H9 (cell line): Measurements from ENCODE around the gene HYDIN. TPM values are rescaled to one million over a fixed set of nuclear protein-coding genes. Genes with fewer than 3 reads are reported as not detected.
"Not testable (repeated sequence)": the region's sequence is repeated elsewhere in the genome, so short reads cannot be mapped to it uniquely, and the experiment has no call there.

ENCODE experiments used
- DNase-seq: peaks from one replicate; pipeline ENCODE4 v3.0.0-alpha.2; 2017
- H2AFZ ChIP-seq: one replicate; pipeline ENCODE4 v1.6.1; 2013; ENCODE audit warnings: mild to moderate bottlenecking, low read length, control low read depth, moderate library complexity
- H2AK5ac ChIP-seq: 2 replicates; pipeline ENCODE4 v1.6.1; 2013; ENCODE audit warnings: low read length, control low read depth, mixed read lengths; ENCODE audit not compliant: insufficient read length
- H2BK120ac ChIP-seq: one replicate; pipeline ENCODE4 v1.6.1; 2013; ENCODE audit warnings: low read depth, mild to moderate bottlenecking, low read length, control low read depth, inconsistent platforms; ENCODE audit not compliant: poor library complexity, severe bottlenecking
- H2BK12ac ChIP-seq: 2 replicates; pipeline ENCODE4 v1.6.1; 2013; ENCODE audit warnings: low read length, control low read depth, mixed read lengths, low read depth; ENCODE audit not compliant: insufficient read length
- H2BK15ac ChIP-seq: 2 replicates; pipeline ENCODE4 v1.6.1; 2013; ENCODE audit warnings: low read depth, low read length, control low read depth
- H2BK20ac ChIP-seq: one replicate; pipeline ENCODE4 v1.6.1; 2013; ENCODE audit warnings: low read depth, mild to moderate bottlenecking, low read length, control low read depth, inconsistent platforms; ENCODE audit not compliant: poor library complexity, severe bottlenecking
- H2BK5ac ChIP-seq: 2 replicates; pipeline ENCODE4 v1.6.1; 2013; ENCODE audit warnings: low read length, control low read depth, mixed read lengths; ENCODE audit not compliant: insufficient read length
- H3K14ac ChIP-seq: 2 replicates; pipeline ENCODE4 v1.6.1; 2013; ENCODE audit warnings: low read length, control low read depth; ENCODE audit not compliant: insufficient read depth
- H3K18ac ChIP-seq: 2 replicates; pipeline ENCODE4 v1.6.1; 2013; ENCODE audit warnings: low read depth, mild to moderate bottlenecking, mixed read lengths, low read length, control low read depth; ENCODE audit not compliant: insufficient read length
- H3K23ac ChIP-seq: 2 replicates; pipeline ENCODE4 v1.6.1; 2013; ENCODE audit warnings: low read length, control low read depth, mixed read lengths, low read depth; ENCODE audit not compliant: insufficient read length
- H3K23me2 ChIP-seq: 2 replicates; pipeline ENCODE4 v1.6.1; 2013; ENCODE audit warnings: low read depth, mild to moderate bottlenecking, mixed read lengths, low read length, control low read depth; ENCODE audit not compliant: insufficient read length, poor library complexity, severe bottlenecking
- H3K27ac ChIP-seq: 2 replicates; pipeline ENCODE4 v1.5.1; 2013; ENCODE audit warnings: low read length, control low read depth, mixed read lengths, low read depth; ENCODE audit not compliant: insufficient read length
- H3K27me3 ChIP-seq: 2 replicates; pipeline ENCODE4 v1.6.1; 2013; ENCODE audit warnings: low read length, control low read depth, inconsistent platforms; ENCODE audit not compliant: insufficient read depth
- H3K4ac ChIP-seq: 2 replicates; pipeline ENCODE4 v1.6.1; 2013; ENCODE audit warnings: low read depth, mild to moderate bottlenecking, control low read depth, inconsistent platforms, low read length, moderate library complexity
- H3K4me1 ChIP-seq: 2 replicates; pipeline ENCODE4 v1.6.1; 2013; ENCODE audit warnings: low read length, control low read depth, inconsistent platforms; ENCODE audit not compliant: insufficient read depth
- H3K4me2 ChIP-seq: 2 replicates; pipeline ENCODE4 v1.6.1; 2013; ENCODE audit warnings: low read length, control low read depth, mixed read lengths; ENCODE audit not compliant: insufficient read length, insufficient read depth
- H3K56ac ChIP-seq: 2 replicates; pipeline ENCODE4 v1.6.1; 2013; ENCODE audit warnings: low read depth, mild to moderate bottlenecking, mixed read lengths, low read length, control low read depth; ENCODE audit not compliant: insufficient read length
- H3K79me1 ChIP-seq: 2 replicates; pipeline ENCODE4 v1.6.1; 2013; ENCODE audit warnings: low read depth, mild to moderate bottlenecking, moderate library complexity, low read length, control low read depth, inconsistent platforms; ENCODE audit not compliant: insufficient read depth, poor library complexity, severe bottlenecking
- H3K79me2 ChIP-seq: 2 replicates; pipeline ENCODE4 v1.6.1; 2013; ENCODE audit warnings: low read length, control low read depth, inconsistent platforms; ENCODE audit not compliant: insufficient read depth
- H3K9ac ChIP-seq: 2 replicates; pipeline ENCODE4 v1.6.1; 2013; ENCODE audit warnings: low read length, control low read depth, mixed read lengths; ENCODE audit not compliant: insufficient read length; ENCODE audit errors: extremely low read depth
- H3K9me3 ChIP-seq: one replicate; pipeline ENCODE4 v1.6.1; 2013; ENCODE audit warnings: low read depth, low read length, inconsistent platforms; ENCODE audit not compliant: control insufficient read depth
- H3T11ph ChIP-seq: one replicate; pipeline ENCODE4 v1.6.1; 2013; ENCODE audit warnings: mild to moderate bottlenecking, low read length, control low read depth, inconsistent platforms
- H4K20me1 ChIP-seq: one replicate; pipeline ENCODE4 v1.6.1; 2013; ENCODE audit not compliant: control insufficient read depth, insufficient read length, insufficient read depth
- H4K5ac ChIP-seq: 2 replicates; pipeline ENCODE4 v1.6.1; 2013; ENCODE audit warnings: low read depth, mild to moderate bottlenecking, mixed read lengths, low read length, control low read depth; ENCODE audit not compliant: insufficient read length
- H4K8ac ChIP-seq: replicated peaks from 2 replicates; pipeline ENCODE4 v1.6.1; 2013; ENCODE audit warnings: low read length, control low read depth, mixed read lengths, low read depth; ENCODE audit not compliant: insufficient read length
- H4K91ac ChIP-seq: 2 replicates; pipeline ENCODE4 v1.6.1; 2013; ENCODE audit warnings: low read depth, mild to moderate bottlenecking, moderate library complexity, mixed read lengths, low read length, control low read depth; ENCODE audit not compliant: insufficient read length
- H3K27ac Mint-ChIP-seq, 3 experiments: 2 replicates in 2 of 3; 3 replicates in 1 of 3; pipeline ENCODE4 v1.8.0; 2020 to 2021; ENCODE audit warnings: mixed read lengths in 3 of 3, mild to moderate bottlenecking in 1 of 3, moderate library complexity in 1 of 3
- H3K27me3 Mint-ChIP-seq: 2 replicates; pipeline ENCODE4 v1.8.0; 2021; ENCODE audit warnings: low read depth, mild to moderate bottlenecking, moderate library complexity, mixed read lengths
- H3K36me3 Mint-ChIP-seq, 3 experiments: 2 replicates in 2 of 3; 3 replicates in 1 of 3; pipeline ENCODE4 v1.8.0; 2020 to 2021; ENCODE audit warnings: low read depth in 3 of 3, mixed read lengths in 3 of 3; ENCODE audit not compliant: insufficient read depth in 1 of 3
- H3K4me1 Mint-ChIP-seq, 2 experiments: 2 replicates each; pipeline ENCODE4 v1.8.0; 2020; ENCODE audit warnings: mixed read lengths in 2 of 2
- H3K4me3 Mint-ChIP-seq, 2 experiments: 2 replicates in 1 of 2; 3 replicates in 1 of 2; pipeline ENCODE4 v1.8.0; 2020 to 2021; ENCODE audit warnings: mild to moderate bottlenecking in 2 of 2, mixed read lengths in 2 of 2, moderate library complexity in 1 of 2
- H3K9me3 Mint-ChIP-seq, 2 experiments: 2 replicates in 1 of 2; 3 replicates in 1 of 2; pipeline ENCODE4 v1.8.0; 2020; ENCODE audit warnings: mild to moderate bottlenecking in 2 of 2, mixed read lengths in 2 of 2, moderate library complexity in 1 of 2
- WGBS: extraction: QIAGEN DNeasy Blood & Tissue Kit; methylation state at CpG from one replicate; pipeline ENCODE4 v1.1.7; 2013; ENCODE audit warnings: missing lambda C conversion rate, low lambda C conversion rate, mixed read lengths; ENCODE audit not compliant: insufficient read length; ENCODE audit errors: extremely low coverage; 5-methylcytosine and 5-hydroxymethylcytosine counted together
- total RNA-seq: library from RNA; stranded (reverse); gene quantifications from 2 replicates; pipeline ENCODE4 v1.2.1, GENCODE V29; 2021

Gene HYDIN
- total RNA-seq, 1 experiment from 2014 or later = 1.7 TPM

DNA sequence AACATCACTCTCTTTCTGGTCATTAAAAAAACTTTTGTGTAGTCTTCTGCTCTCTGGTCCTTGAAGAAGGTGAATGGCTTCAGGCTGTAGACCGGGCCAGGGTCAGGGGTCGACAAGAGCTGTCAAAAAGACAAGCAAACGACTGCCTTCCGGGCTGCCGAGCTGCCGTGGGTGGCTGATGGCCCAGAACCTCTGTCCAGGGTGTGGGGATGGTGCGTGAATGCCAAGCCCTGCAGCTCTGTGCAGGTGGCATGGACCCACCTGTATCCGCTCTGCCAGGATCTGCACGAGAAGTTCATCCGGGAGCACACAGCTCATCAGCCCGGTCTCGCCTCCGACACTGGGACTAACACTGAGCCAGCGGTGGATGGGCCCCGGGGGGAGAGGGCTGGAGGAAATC, 287.0 kb downstream of the HYDIN start:
- not testable (repeated sequence) for H3K9me3 Mint-ChIP-seq, H4K5ac ChIP-seq, H3K4me1 Mint-ChIP-seq, H3K18ac ChIP-seq, H2AK5ac ChIP-seq, H3K9me3 ChIP-seq, H3K23me2 ChIP-seq, H3K9ac ChIP-seq, H2BK15ac ChIP-seq, H3K4ac ChIP-seq, H2BK20ac ChIP-seq, H3K56ac ChIP-seq, H3K79me2 ChIP-seq, H3K79me1 ChIP-seq, H2BK5ac ChIP-seq, H3K4me1 ChIP-seq, H3K14ac ChIP-seq, H2BK12ac ChIP-seq, H4K91ac ChIP-seq, H3K23ac ChIP-seq, H3K36me3 Mint-ChIP-seq, H3K4me2 ChIP-seq, H3K27me3 ChIP-seq, H3K27ac ChIP-seq, H4K20me1 ChIP-seq, H4K8ac ChIP-seq, DNase-seq, H3K27me3 Mint-ChIP-seq, H3T11ph ChIP-seq, H3K27ac Mint-ChIP-seq, H3K4me3 Mint-ChIP-seq, H2AFZ ChIP-seq, H2BK120ac ChIP-seq
- no CpG with 5 or more reads among the region's 15 CpGs for WGBS

DNA sequence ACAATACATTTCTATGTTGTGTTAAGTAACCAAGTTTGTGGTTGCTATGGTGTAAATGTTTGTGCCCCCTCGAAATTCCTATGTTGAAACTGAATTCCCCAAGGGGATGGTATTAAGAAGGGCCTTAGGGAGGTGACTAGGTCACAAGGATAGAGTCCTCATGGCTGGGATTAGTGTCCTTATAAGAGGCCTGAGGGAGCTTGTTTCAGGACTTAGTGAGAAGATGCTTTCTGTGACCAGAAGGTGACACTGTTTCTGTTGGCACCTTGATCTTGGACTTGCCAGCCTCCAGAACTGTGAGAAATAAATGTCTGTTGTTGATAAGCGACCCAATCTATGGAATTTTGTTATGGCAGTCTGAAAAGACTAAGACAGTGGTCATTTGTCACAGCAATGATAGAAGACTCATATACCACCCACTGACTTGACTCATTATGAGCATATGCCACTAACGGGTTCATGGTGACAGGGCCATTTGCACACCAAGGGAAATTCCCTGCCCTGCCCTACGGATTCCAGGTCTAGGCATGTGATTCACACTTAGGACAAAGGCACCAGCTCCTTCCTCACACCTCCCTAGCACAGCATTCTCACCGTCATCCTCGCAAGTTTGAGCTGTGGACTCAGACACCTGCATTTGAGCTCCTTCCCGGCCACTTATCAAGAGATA, 290.7 kb downstream of the HYDIN start:
- H4K5ac ChIP-seq, H3K9ac ChIP-seq, H2BK20ac ChIP-seq, H2AFZ ChIP-seq, H2BK12ac ChIP-seq, H2AK5ac ChIP-seq, H3K36me3 Mint-ChIP-seq, H3K27ac ChIP-seq, H3K4me1 ChIP-seq, H3K79me2 ChIP-seq, H2BK5ac ChIP-seq, H4K91ac ChIP-seq, H3K56ac ChIP-seq, H2BK15ac ChIP-seq, H3K9me3 ChIP-seq, H3K27ac Mint-ChIP-seq, H3K23me2 ChIP-seq, H3K23ac ChIP-seq, H3K9me3 Mint-ChIP-seq, H3K4me3 Mint-ChIP-seq, H3K27me3 Mint-ChIP-seq, H3K18ac ChIP-seq, H3T11ph ChIP-seq, H3K4me2 ChIP-seq, H4K8ac ChIP-seq, DNase-seq, H3K4ac ChIP-seq, H3K27me3 ChIP-seq, H2BK120ac ChIP-seq, H3K14ac ChIP-seq, H3K79me1 ChIP-seq, H3K4me1 Mint-ChIP-seq, H4K20me1 ChIP-seq: not testable (repeated sequence)
- no CpG with 5 or more reads among the region's 7 CpGs for WGBS
